ENCODE data around the gene HOMER2.

DNA sequence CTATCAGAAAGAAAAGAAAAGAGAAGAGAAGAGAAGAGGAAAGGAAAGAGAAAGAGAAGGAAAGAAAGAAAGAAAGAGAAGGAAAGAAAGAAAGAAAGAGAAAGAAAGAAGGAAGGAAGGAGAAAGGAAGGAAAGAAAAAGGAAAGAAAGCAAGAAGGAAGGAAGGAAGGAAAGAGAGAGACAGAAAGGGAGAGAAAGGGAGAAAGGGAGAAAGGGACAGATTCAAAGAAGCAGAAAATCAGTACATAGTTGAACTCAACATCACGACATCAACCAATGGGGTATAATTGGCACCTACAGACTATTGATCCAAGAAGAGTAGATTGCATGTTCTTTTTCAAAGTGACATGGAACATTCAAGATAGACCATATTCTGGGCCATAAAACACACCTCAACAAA lies 45.2 kb downstream of the HOMER2 start:
- no peak for TF ChIP-seq POLR2A (IDR thresholded peaks at IDR 0.05)
- TF ChIP-seq, protein P1, sequence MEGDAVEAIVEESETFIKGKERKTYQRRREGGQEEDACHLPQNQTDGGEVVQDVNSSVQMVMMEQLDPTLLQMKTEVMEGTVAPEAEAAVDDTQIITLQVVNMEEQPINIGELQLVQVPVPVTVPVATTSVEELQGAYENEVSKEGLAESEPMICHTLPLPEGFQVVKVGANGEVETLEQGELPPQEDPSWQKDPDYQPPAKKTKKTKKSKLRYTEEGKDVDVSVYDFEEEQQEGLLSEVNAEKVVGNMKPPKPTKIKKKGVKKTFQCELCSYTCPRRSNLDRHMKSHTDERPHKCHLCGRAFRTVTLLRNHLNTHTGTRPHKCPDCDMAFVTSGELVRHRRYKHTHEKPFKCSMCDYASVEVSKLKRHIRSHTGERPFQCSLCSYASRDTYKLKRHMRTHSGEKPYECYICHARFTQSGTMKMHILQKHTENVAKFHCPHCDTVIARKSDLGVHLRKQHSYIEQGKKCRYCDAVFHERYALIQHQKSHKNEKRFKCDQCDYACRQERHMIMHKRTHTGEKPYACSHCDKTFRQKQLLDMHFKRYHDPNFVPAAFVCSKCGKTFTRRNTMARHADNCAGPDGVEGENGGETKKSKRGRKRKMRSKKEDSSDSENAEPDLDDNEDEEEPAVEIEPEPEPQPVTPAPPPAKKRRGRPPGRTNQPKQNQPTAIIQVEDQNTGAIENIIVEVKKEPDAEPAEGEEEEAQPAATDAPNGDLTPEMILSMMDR (IDR thresholded peaks at IDR 0.05), result no peak
- no peak for TF ChIP-seq EP300 (IDR thresholded peaks at IDR 0.05; ENCODE audit: low read depth)
- no peak for TF ChIP-seq POLR2AphosphoS5 (IDR thresholded peaks at IDR 0.05)
